Daoy (cell line): ENCODE data around the gene VCL. TPM values are rescaled to one million over a fixed set of nuclear protein-coding genes. Genes with fewer than 3 reads are reported as not detected.

Experiments used
- DNase-seq: peaks from one replicate; pipeline ENCODE4 v3.0.0-alpha.2; 2015; ENCODE audit warnings: low read depth
- total RNA-seq: library from RNA; depleted of rRNA; stranded (reverse); fragments of >200 nt; shearing (Covaris generic); gene quantifications from 2 replicates; pipeline ENCODE4 v1.2.3, GENCODE V29; 2014; rRNA removed

Gene VCL
- total RNA-seq, 1 experiment from 2014 or later, result 98.4 TPM

DNA sequence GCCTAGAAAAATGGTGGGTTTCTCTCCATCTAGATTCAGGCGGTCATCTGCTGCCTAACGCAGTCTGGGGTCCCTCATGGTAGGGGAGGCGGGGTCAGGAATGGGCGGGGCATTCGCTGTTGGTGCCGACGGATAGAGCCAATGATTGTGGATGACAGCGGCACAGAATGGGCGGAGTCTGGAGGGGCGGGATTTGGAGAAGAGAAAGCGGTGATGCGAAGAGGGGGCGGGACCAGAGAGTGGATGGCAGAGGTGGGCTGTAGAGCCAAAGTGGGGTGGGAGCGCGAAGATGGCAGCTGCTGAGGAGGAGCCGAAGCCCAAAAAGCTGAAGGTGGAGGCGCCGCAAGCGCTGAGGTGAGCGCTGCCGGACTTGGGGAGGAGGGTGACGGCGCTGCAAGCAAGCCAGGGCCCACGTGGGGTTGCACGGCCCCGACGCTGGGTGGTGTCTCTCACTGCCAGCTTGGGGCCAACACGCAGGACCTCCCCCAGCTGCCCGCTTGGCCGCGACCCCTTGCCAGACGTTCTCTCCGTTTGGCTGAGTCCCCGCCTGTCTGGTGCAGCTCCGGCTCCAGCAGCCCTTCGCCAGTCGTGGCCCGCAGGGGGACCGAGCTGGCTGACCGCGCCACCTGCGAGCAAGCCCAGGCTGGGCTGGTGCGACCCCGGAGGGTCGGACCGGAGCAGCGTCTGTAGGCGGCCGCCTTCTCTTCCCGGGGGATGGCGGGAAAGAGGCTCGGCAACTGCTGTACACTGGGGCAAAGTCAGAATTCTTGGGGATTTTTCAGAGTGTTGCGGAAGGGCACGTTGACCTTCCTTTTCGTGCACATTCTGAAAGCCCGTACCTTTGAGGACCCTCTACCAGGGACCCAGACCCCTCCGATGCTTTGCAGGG, 153.3 kb downstream of the VCL start, which contains the start of gene ADK:
ADK (plus strand) TSS at position 232 of the 889 bp plus-strand sequence; CDS start at position 290, 58 bp downstream.
- DNase-seq, result peak; percentile 98

DNA sequence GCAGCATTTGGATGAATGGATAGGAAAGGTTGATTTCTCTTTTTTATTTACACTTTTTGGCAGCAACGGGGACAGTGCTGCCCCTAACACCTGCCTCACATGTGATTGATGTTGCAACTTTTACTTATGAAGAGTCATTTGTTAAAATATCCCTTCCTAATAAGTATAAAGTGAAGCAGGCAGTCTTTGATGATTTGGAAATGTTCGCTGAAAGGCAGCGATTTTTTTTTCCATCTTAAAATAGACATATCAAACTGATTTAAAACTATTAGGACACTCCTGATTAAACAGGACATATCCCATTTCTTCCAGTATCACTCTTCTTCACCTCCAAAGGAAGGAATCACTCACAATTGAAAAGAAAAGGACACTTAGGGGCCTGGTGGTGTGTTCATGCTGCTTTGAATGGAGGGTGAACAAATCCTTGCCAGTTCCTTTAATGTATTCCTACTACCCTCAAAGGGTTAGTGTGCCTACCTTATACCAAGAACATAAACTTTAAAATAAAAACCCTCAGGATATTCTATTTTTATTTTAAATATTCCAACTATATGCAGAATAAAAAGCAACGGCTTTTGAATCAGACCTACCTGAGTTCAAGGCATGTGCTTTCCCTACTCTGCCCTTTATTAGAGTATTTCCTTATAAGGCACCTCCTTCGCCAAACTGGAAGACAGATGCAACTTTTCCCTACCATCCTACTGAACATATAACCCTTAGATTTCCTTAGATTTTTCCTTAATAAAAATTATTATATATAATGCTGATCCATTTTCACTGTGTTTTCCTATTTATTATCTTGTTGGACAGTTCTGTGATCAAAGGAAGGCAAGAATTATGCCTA, 154.2 kb downstream of the VCL start:
- no peak for DNase-seq

GRCh38 chr10:74153123-74153522, 155.2 kb downstream of the VCL start:
- DNase-seq, result no peak

GRCh38 chr10:74153676-74154075, 155.8 kb downstream of the VCL start:
- no peak for DNase-seq

DNA sequence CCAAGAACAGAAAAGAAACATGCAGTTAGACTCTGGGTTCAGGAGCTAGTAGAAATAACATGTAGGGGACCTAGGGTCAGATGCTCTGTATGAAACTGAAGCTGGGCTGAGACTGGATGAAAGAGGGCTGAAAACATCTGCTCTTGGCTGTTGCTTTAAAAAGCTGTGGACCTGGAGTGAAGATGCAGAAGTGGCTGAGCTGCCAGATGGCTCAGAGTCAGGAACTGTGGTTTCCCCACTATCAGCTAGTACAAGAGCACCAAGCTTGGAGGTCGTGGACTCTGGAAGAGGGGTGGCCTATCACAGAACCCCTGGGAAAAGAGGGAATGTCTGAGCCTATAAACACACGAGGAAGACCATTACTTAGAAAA, 159.0 kb downstream of the VCL start:
- DNase-seq, result no peak

GRCh38 chr10:74160013-74160412, 162.1 kb downstream of the VCL start:
- DNase-seq, result no peak

DNA sequence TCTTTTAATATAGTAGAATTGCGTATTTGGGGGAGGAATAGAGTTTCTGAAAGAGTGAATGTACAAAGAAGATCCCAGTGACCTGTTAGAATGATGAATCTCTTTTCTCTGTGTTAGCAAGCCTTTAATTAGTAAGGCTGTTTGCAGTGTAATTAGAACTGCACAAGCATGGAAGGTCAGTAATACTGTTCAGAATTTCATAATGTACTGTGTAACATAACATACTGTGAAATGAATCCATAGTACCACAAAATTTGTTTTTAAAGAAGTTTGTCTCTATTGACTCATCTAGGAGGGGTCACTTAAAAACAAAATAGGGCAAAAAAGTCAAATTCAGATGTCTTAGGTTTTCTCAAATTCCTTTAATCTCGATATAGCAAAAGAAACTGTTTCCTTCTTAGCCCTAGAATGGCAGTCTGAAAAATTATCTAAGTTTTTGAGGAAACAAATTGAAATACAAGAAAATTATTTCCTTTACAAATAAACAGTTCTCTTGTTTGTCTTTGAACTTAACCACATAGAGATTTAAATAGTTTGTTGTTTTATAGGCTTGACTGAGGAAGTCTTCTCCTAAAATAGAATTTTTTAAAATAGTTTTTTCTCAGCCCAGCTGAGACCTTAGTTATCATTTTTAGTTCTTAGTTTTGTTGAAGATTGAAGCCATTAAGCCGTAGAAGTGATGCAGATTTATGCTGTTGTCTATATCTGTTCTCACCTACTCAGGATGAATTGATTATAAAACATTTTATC, 165.6 kb downstream of the VCL start:
- no peak for DNase-seq

DNA sequence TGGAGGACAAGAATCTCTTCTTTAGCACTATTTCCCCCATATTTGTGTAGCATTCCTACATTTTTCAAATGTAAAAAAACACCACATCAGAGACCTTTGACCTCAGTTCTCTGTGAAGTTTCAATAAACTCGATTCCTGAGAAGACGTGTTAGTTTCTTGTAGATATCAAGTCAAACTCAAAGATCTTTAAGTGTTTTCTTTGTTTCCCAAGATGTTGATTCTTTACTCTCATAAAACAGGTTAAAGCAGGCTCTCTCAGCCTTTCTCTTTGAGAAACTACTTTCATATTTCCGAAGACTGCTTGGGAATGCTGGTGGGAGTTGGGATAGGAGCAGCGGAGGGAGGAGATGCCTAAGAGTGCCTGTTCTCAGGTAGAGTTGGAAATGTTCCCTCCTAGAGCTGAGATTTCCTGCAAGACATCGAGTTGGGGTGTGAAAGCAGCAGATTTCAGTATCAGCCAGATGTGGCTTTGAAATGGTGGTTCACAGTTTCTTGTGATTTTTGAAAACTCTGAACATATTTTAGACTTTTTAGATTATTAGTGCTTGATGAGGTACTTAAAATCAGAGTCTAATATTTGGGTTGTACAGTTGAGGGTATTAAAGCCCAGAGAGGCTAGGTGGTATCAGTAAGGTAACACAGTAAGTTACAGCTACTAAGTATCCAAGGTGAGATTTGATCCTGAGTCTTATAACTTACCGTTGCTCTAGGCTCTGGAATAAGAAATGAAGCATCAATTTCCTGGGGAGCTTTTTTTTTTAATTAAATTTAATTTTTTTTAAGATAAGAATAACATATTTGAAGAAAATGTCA, 167.0 kb downstream of the VCL start:
- DNase-seq, result no peak

DNA sequence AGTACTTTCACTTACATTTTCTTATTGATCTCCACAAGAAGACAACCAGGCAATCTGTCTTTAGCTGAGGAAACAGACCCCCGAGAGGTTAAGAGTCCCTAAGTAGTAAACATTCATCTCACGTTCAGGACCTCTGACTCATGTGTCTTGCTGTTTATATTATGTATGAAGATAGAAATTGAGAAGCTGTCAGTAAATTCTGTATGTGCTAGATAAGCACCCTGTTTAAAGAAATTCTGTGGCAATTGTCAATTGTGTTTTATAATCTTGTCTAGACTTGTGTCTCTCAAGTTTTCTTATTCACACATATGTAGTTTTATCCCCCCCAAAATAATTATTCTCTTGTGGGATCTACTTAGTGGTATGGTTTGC, 167.6 kb downstream of the VCL start:
- DNase-seq, result no peak

DNA sequence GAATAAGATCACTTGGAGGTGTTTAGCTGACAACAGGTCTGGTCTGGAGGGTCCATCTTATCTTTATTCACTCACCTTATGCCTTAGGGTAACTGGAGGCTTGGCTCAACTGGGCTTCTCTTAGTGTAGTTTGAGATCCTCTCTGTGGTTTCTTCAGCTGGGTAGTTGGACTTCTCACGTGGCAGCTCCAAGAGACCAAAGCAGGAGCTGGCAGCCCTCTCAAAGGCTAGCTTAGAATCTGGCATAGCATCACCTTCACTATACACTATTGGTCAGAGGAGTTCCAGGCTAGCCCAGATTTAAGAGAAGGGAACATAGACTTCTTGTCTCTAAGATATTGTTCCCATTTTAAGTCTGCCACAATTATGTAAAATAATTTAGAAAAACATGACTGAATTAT, 169.5 kb downstream of the VCL start:
- no peak for DNase-seq

Other genes starting within 250 kb of the VCL start
- gene CHCHD1, start 216.1 kb upstream of the VCL start, total RNA-seq, result 31.0 and 32.3 TPM in 2 replicates
- 26.8 and 27.1 TPM in 2 replicates for gene ZSWIM8, start 212.5 kb upstream of the VCL start, total RNA-seq
- gene NDST2, start 186.5 kb upstream of the VCL start, total RNA-seq, result 3.5 and 5.7 TPM in 2 replicates
- 12.2 and 14.6 TPM in 2 replicates for gene CAMK2G, start 123.6 kb upstream of the VCL start, total RNA-seq
- 159 and 165 TPM in 2 replicates for gene PLAU, start 87.0 kb upstream of the VCL start, total RNA-seq
- gene AP3M1, start 152.7 kb downstream of the VCL start, total RNA-seq, result 12.0 and 20.5 TPM in 2 replicates
- gene ADK, start 153.1 kb downstream of the VCL start, total RNA-seq, result 30.5 and 30.7 TPM in 2 replicates